ENCODE data around the gene HDAC8.

GRCh38 chrX:72399816-72400215 is 172.8 kb downstream of the HDAC8 start:
- TF ChIP-seq CTCF (IDR thresholded peaks at IDR 0.05 in 4 of 5, conservative IDR thresholded peaks at IDR 0.05 in 1 of 5) (no peak), POLR2A (IDR thresholded peaks at IDR 0.05) (no peak)

Measured in gastrocnemius medialis (tissue), 4 donors.